CD1c-positive myeloid dendritic cell (primary cell): ENCODE measurements around the gene PTPRM.

ENCODE experiments used
- DNase-seq: peaks from one replicate; pipeline ENCODE4 v3.0.0-alpha.2; 2016; ENCODE audit errors: extremely low spot score

PTPRM gene

DNA sequence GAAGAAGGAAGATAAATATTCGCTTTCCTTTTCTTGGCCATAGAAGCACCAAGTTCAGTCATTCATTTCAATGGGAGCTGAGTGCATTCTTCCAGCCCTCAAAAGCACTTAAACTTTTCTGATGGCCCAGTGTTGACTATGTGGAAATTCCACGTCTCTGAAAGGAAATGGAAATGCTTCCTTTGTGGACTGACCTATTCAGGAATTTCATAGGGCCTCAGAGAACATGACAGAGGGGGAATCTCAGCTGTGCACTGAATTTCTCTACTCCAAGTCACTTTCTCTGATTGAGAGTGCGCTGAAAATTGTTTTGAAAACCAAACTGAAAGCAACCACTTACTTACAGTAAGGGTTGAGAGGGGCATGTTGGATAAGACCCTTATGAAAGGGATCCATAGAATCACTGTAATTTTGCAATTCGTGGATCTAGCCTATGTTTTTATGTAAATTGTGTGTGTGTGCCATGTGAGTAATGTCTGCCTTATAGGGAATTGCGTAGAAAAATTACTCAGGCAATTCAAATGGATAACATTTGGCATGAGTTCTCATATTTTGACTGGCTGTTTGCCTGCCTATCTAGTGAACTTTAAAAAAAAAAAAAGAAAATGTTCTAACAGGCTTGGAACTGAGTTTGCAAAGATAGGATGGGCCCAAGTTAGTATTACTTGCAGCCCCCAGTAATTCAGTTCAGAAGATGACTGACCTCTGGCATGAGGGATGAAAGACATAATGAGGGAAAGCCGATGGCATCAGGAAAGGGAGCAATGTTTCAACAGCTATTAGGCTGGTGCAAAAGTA is 437.0 kb downstream of the PTPRM start:
- DNase-seq, result no peak

DNA sequence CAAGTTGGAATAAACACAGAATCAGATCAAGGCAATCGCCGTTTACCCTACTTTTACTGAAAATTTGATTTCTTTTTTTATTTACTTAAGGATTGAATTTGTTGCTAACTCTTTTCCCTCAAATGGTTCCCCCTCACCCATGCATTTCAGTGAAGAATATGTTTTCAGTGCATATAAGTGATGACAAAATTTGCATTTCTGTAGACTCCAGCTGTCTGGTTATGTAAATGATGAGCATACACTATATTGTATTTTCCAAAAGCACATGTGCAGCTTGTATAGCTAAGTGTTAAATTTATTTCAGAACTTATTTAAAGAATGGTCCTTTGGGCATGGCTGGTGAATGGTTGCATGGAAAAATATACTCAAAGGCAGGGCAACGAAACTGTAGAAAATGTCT is 437.7 kb downstream of the PTPRM start:
- no peak for DNase-seq

DNA sequence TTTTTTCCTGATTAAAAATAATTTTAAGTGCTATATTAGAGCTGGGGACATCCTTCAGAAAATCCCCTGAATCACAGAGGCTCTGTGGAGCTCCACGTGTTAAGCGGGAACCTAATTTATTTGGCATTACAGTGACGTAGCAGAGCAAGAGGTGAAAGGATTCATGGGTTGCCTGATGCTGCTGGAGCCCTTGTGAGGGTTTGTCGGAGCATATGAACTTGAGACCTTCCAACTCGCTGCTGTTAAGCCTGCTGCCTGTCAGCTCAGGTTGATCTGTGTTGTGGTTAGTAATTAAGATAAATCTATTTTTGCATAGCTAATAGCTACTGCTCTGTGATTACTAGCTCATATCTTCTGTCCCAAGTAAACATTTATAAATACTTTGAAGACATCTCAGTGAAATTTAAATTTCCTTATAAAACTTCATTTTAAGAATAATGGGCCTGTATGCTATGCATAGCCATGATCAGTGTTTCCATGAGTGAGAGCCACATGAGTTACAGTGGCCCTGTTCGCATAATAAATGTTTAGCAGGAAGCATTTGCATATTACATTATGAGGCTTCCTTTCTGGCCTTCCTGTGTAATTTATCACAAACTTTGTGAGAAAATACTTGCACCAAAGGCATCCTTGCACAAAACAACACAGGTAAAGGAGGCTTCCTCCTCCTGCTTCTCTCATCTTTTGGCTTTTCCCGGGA is 438.9 kb downstream of the PTPRM start:
- no peak for DNase-seq

DNA sequence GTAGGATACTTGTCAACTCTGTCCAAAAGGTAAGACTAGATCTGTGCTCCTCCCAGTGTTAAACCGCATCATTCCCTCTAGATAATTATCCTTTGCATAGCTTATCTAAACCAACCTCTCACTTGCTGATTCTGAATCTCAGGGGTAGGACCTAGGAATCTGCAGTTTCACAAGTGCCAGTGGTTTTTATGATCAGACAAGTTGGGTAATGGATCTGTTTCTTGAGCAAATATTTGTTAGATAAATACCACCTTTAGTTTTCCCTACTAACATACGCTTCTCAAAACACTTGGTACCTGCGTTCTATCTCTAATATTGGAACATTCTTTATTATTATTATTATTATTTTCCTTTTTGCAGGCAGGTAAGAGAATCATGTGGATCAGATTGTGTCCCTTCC is 439.9 kb downstream of the PTPRM start:
- DNase-seq, result no peak

DNA sequence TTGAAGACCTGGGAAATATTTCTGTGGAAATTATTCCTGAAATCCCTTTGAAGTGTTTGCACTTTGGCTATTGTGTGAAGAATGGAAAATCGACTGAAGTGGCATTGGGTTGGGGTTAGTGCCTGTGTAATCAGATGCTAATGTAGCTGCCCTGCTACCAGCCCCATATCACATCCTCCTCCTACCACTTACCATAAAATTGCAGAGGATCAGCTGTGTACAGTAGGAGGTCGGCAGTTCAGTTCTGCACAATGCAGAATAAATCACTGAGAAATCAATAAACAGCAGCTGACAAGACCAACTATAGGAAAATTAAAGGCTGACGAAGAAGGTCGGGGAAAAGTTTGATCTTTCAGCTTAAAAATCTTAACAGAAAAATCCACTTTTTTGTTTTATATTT is 440.9 kb downstream of the PTPRM start:
- no peak for DNase-seq

DNA sequence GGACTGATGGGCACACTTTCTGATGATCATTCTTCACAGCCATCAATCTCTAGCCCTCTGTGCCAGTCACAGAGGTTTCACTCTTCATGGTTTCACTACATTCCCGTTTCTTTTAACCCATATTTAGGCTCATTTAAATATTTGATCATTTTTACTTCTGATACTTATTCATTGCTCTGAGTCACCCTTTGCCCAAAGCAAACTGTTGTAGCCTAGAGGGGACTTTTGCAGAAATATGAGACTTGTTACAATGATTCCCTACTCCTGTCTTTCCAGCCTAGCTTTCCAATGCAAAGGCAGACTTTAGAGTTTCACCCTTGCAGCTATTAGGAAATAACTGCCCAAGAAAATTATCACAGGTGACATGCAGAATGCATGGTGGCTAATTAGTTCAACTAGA is 444.2 kb downstream of the PTPRM start:
- DNase-seq, result no peak

DNA sequence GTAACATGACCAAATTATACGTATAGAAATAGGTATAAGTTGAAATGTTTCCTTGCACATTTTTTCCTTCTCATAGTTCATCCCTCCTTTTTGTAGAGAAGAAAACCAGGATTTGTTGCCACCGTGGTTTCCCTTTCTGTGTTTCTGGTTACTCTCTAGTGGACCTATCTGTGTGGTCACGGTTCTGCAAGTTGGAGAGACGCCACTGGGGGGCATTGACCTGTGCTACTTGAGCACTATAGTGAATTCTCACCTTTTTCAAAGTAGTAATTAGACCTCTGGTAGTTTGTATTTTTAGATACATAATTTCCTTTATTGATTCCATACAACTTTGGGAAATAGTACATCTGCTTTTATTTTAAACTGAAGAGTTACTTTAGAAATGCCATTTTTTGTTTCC is 444.8 kb downstream of the PTPRM start:
- no peak for DNase-seq

DNA sequence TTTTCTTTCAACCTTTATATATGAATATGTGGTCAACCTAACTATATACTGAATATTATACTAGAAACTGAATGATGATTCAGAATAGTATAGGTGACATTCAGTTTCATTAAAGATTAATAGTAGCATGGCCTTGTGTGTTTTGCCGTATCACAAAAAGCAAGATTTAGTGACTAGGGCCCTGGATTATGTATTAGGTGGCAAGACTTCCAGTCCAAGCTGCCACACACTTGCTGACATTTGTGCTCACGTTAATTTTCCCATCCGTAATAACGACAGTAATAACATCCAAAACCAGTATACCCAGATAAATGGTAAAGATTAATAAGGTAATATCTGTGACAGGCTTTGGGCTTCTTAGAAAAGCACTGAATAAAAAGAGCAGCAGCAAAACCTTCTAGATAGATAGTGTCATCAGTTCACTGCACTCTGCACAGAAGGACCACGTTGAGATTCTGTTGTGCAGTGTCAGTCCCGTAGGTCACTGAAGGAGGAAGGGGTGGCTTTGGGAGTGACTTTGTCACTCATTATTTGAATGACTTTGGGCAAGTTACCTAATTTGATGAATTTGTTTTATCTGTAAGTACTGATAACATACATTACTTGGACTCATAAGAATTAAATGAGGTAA is 451.7 kb downstream of the PTPRM start:
- DNase-seq, result no peak

DNA sequence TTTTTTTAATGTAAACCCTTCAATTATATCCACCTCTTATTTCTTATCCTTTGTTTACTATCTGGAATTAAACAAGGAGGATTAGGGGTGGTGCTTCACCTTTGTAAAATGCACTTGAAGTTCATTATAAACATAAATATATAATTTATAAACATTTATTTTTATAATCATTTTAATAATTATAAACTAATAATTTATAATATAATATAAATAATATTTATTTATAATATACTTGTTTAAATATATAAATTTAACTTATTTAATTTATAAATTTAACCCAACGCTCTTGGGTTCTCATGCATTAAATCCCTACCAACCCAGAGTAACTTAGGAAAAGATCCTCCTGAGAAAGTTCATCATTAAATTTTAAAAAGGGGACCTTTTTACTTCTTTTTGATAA is 452.5 kb downstream of the PTPRM start:
- no peak for DNase-seq

DNA sequence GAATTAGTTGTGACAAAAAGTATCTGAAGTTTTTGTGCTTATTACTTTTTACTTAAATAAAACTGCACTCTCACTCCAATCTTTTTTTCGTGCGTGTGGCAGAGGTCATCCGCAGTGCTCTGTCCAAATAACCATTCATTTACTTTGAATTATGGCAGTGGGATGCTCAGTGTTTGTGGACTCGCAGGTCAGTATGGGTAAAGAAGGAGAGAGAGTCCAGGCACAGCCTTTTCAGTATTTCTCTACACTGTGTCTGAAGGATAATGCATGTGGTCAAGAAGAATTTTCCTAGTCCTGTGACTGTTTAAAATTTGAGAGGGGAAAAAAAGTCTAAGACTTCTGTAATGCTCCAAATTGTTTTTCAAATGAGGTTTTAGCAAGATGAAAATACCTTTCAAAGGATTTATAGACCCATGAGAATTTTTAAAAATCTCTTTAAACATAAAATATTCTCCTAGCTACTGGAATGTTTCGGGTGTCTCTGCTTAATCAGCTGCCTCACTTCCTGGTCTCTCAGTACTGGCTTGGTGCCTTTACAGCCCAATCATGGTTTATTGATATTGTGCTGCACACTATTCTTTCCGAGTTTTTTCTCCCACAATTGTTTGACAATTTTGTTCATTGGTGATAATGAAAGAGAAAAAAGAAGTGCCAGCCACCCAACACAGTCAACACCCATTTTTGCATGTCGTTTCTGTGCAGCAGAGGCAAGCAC is 453.2 kb downstream of the PTPRM start:
- no peak for DNase-seq

DNA sequence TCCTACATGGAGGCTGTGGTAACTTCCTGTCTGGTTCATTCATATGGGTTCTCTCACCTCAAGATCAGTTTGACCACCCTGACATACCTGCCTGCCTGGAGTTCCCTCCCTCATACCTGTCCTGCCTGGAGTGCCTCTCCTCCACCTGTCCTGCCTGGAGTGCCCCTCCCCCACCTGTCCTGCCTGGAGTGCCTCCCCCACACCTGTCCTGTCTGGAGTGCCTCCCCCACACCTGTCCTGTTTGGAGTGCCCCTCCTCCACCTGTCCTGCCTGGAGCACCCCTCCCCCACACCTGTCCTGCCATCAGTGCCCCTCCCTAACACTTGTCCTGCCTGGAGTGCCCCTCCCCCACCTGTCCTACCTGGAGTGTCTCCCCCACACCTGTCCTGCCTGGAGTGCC is 461.9 kb downstream of the PTPRM start:
- DNase-seq, result no peak

DNA sequence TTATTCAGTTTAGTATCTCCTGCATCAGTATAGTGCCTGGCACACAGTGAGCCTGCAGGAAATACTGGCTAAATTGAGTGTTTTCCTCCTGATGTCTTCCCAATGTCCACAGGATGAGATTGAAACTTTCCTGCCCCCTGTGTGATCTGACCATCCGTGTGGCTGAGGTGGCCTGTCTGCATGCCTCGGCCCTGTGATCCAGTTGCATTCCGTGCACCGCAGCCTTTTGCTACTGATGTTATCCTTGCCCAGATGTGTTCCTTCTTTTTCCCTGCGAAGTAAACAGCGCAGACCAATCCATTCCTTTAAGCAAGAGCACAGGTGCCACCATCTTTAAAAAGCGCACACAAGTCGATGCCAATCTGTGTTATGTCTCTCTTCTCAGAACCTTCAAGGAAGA is 462.6 kb downstream of the PTPRM start:
- DNase-seq, result no peak

DNA sequence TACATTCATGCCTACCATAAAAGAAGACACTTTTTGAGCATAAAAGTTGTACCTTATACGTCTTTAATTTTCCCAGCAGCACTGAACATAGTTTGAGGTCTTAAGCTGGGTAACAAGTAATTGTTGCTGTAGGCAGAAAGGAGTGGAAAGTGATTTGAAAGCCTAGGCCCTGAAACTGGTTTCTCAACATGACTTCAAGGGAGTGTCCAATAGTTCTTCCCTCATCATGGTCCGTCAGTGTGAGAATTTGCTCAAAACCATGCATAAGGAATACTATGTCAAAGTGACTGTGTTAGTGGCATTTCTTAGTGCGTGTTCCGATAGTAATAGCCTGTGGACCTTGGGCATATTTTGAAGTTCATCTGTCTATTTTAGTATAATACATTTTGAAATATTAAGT is 463.1 kb downstream of the PTPRM start:
- DNase-seq, result no peak

DNA sequence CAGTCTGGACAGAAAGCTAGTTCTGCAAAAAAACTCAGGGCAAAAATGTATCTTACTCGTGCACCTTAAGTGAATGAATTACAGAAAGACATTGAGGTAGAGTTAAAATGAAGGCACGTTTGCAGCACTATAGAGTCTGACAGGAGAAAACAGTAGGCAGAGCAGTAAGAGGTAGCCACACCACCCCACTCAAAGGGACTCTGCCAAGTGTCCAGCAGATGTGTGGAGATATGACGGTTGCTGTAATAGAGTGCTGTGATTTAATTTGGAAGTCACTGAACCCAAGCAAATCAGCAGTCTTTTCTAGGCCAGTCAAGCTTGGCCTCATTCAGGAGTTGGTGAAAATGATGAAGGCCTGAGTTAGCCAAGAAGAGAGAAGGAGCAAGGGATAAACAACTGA is 464.4 kb downstream of the PTPRM start:
- DNase-seq, result no peak

DNA sequence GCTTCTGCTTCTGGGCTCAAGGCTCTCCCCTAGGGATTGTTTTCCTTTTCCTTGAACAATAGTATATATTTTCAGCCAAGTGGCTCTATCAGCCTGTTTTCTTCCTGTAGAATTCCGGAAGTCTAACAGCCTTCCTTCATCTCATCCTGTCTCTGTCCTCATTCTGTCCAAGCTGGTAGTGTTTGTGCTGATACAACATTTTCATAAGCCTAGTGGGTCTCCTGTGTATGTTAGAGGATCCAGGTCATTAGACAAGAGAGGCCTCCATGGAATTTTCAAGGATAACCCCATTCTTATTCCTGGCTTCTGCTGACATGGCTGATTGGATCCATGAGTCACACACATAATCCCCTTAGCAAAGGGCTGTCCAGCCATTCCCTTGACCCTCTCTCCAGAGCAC is 467.6 kb downstream of the PTPRM start:
- no peak for DNase-seq

DNA sequence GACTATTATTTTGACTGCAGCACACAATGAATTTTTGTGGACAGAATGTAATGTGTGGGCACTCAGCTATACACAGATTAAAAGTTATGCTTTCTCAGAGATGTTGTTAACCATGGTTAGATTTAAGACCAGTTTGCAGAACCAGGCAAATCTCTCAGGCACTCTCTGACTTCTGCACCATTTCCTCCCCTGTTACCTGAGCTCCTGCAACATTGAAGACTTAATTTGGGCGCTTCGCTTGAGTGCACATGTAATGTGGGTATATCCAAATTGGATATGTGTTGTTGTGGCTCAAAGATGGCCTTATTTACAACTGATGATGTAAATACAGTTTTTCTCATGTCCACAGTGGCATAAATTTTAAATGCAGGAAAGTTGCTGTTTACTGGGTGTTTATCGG is 469.4 kb downstream of the PTPRM start:
- DNase-seq, result no peak

DNA sequence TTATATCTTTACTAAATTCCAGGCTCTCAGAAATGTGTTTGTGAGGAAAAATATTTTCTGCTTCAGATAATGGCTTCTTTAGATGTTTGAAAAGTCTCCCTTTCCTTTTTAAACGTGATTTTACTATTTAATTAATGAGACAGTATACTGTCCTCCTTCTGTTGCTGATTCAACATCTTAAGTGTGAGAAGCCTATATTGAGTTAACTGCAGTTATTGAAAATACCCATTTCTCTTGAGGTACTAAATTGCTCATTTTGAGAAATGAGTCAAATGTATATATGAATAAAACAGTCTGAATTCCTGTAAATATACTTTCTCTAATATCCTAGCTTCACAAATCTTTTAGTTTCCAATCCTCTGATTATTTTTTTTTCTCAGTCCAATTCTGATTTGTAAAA is 470.2 kb downstream of the PTPRM start:
- no peak for DNase-seq

DNA sequence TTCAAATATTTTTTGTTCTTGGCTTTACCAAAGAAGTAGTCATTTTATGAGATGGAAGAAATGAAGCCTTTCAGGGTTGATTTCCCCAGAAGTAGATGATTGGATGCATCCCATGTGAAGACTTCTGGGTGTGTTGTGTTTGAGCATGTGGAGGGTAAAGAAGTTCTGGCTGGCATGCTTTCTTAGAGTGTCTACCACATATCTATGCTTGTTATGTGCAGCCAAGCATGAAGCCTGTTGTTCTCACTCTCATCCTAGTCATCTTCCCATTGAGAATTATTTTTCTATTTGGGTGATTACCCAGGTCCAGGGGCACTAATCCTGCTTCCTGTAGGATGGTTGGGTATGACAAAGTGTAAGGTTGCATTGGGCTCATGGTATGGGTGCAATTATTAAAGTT is 472.9 kb downstream of the PTPRM start:
- no peak for DNase-seq

DNA sequence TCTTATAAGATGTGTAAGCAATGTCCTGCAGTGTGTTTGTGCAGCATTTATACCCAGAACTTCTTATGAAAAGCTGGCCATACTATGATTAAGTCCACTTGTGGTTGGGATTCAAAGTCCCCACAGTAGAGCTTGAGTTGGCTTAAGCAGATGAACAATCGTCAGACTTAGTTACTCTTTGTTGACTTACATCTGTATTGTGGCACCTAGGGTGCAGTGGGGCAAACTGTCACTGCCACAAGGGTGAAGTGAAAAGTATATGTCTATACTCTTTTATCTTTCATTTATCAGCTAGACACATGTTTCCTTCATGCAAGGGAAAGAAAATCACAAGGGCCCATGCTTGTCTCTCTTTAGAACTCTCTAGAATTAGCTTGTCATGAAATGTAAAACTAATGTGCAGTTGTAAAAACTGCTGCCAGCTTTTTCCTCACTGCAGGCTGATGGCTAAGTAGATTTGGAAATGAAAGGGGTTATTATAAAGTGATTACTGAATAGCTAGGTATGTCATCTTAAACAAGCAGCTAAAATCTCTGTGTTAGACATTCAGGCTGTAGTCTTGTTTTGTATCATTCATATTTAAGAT is 474.5 kb downstream of the PTPRM start:
- no peak for DNase-seq

DNA sequence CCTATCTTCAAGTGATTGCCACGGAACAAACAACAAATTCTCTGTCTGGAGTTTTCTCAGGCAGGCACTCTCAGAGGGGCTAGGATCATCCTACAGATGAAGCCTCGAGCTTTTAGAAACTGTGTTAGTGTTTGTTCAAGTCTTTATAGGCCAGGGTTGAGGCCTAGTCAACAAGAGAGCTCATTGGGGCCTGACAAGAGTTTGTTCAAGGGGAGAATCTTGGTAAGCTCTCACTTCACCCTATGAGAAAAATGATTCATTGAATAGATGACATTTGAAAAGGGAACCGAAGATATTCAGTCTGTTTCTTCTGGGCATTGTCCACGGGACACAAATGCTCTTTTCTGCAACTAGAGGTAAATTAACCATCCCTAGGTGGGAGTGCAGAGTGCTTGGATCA is 476.9 kb downstream of the PTPRM start:
- no peak for DNase-seq

DNA sequence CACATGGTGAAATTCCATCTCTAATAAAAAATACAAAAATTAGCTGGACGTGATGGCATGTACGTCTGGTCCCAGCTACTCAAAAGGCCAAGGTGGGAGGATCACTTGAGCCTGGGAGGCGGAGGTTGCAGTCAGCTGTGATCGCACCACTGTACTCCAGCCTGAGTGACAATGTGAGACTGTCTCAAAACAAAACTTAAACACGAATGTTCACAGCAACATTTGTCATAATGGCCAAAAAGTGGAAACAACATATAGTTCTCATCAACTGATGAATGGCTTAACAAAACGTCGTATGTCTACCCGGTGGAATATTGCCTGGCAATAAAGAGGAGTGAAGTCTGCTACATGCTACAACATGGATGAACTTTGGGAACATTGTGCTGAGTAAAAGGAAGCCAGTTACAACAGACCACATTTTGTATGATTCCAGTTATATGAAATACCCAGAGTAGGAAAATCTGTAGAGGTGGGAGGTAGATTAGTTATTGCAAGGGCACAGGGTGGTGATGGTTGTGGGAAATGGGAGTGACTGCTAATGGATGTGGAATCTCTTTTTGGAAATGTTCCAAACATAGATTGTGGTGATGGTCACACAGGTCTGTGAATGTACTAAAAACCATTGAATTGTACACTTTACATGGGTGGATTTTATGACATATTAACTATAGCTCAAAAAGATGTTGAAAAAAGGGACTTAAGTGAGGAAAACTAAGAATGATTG is 478.2 kb downstream of the PTPRM start:
- no peak for DNase-seq
